ENCODE measurements around the gene TAL1.

The TAL1 gene

DNA sequence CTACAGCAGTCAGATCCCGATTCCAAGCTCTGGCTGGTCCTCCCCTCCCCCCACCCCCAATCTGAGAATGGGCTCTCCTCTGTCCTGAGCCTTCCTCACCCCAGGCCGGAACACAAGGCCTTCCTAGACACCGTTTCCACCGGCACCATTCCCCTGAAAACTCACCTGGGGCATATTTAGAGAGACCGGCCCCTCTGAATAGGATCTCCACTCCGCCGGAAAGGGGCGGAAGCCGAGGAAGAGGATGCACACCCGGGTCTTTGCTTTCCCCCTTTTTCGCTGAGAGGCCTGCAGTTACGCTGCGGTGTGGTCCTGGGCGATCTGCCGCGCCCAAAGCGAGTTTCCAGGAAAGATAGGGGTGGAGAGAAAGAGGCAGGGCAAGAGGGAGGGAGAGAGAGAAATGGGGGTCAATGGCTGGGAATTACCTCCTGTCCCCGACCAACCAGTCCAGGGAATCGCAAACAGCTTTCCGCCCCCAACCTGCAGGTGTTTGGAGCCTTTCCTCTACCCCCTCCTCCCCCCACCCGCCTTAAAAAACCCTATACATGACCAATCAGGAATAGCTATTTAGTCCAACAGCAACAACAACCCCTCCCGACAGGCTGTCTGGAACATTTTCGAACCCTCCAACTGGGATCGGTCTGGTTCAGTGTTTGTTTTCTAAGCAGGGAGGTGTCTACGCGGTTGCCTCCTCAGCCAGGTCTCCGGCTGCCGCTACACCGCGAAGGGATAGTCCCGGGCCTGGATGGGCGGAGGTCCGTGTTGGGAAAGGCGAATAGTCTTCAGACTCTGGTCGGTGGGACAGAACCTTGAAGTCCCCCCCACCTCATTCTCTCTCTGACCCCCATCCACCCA is 2.8 kb downstream of the TAL1 start:
- no peak for DNase-seq (ENCODE audit: low read depth)

- DNase-seq (ENCODE audit: low read depth) = no peak
Measured at GRCh38 chr1:47228644-47229030, 3.4 kb downstream of the TAL1 start.

DNA sequence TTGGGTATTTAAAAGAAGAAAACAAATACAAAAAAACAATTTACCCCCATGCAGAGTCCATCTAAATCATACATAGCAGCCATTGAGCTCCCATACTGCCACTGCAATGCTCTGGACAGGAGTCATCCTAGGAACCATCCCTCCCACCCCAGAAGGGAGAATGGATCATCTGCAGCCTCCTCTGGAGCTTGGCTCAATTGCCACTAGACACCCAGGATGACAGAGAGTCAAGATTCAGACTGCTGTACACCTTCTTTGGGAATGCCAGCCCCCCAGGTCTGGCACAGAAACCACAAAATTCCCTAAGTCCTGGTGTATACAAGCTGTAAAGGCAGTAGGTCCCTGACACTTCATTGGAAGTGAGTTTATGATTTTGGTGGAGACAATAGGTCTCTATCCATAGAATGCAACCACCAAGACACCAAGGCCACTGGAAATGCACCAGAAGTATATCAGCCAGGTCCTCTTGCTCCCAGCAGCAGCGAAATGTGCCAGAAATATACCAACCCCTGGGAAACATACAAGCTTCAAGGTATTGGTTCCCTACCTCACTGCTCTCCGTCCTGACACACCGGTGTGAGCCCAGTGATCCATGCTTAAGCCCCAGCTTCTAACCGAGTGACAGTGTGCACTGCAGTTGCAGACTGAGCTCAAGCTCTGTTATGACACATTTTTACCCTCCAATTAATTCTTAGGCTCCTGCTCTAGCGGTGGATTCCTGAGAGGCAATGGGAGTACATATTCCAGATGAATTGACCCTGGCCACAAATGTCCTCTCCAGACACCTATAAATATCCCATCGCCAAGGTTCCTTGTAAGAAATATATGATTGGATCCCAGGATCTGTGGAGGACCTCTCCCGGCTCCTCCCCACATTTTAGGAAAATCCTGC is 4.4 kb downstream of the TAL1 start:
- DNase-seq (ENCODE audit: low read depth) = no peak

DNA sequence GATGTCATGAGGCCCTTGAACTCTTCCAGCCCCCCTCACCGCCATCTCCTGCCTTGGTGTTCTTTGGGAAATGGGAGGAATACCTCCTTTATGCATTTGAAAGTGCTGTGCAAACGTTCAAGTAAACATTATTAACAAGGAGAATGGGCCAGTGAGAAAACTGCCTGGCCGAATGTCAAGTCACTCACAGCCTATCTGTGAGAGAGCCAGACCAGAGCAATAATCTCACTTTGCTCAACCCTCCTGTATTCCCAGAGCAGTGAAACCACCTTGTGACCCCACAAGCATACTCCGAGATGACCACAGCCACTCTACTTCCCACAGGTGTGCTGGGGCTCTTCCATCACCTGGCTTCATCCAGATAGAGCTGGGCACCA is 5.2 kb downstream of the TAL1 start:
- no peak for DNase-seq (ENCODE audit: low read depth)

GRCh38 chr1:47226121-47226838 is 5.7 kb downstream of the TAL1 start:
- no peak for DNase-seq (ENCODE audit: low read depth)

- no peak for DNase-seq (ENCODE audit: low read depth)
Measured at GRCh38 chr1:47225430-47226100, 6.5 kb downstream of the TAL1 start.

- DNase-seq (ENCODE audit: low read depth) = no peak
Measured at GRCh38 chr1:47224676-47225399, 7.2 kb downstream of the TAL1 start.

DNA sequence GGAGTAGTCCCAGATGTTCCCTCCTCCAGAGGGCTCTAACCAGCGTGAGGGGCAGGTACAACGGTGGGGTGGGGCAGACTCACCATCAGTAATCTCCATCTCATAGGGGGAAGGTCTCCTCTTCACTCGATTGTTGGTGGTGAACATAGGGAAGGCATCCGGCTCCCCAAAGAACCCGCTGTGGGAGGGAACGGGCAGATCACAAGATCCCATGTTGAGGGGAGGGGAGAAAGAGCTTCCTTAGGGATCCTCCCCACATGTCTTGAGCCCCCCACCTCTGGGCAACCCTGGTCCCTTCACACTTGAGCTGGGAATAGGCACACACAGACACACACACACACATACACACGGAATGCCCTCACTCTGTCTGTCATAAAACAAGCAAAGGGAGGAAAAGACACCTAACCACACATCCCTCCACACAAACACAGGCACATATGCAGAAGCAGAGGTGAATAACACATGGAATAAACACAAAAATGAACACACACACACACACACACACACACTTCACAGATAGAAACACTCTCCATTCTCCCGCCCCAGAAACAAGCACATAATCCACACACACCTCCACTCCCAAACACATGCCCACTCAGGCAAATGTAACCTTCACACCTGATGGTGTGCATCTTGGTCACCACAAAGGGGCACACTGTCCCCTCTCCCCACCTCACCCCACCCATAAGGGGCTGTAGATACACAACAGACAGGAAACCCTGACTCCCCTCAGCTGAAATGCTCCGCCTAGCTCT is 7.9 kb downstream of the TAL1 start:
- no peak for DNase-seq (ENCODE audit: low read depth)

DNA sequence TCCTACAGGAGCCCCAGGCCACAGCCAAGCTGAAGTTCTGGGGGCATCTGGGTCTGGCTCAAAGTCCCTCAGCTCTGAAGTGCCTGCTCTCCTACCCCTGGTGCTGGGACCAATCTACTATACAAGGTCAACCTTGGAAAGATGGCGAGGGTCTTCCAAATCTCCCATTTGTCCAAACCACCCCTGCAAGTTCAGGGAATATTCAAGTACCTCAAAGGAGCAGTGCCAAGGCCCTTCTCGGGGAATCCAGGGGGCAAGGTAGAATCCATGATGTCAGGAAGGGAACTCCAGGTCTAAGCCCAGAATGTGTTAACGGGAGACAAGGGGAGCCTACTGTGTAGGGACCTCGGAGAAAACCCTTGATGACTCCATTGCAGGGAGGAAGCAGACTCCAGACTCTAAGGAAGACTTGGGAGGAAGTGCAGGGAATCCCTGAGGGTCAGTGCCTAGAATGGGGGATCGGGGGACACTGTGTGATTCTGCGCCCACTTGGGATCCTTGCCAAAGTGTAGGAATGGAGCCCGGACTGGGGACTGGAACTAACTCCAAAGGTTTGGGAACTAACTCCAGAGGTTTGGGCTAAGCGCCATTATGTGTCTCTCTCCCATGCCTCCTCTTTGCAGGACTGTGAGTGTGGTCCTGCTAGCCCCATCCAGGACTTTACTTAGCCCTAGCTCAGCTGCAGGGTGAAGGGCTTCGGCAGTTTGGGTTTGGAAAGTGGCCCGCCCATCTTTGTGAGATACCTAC is 8.7 kb downstream of the TAL1 start:
- DNase-seq (ENCODE audit: low read depth) = no peak

DNA sequence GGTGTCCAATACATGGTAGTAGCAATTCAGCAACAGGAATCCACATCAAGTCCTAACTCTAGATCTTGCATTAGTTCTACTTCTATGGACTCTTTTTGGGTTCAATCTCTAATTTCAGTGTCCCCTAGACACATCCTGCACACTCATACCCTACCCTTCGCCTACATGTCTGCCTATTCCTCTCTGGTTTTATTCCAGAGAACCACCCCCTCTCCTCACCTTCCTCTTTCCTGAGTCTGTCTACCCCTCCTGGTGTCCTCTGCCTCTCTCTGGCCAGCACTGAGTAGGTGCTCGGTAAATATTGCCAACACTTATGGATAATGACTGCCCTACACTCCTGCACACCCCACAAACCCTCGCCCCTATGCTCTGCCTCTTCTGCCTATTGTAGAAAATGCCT is 9.5 kb downstream of the TAL1 start:
- DNase-seq (ENCODE audit: low read depth) = no peak

DNA sequence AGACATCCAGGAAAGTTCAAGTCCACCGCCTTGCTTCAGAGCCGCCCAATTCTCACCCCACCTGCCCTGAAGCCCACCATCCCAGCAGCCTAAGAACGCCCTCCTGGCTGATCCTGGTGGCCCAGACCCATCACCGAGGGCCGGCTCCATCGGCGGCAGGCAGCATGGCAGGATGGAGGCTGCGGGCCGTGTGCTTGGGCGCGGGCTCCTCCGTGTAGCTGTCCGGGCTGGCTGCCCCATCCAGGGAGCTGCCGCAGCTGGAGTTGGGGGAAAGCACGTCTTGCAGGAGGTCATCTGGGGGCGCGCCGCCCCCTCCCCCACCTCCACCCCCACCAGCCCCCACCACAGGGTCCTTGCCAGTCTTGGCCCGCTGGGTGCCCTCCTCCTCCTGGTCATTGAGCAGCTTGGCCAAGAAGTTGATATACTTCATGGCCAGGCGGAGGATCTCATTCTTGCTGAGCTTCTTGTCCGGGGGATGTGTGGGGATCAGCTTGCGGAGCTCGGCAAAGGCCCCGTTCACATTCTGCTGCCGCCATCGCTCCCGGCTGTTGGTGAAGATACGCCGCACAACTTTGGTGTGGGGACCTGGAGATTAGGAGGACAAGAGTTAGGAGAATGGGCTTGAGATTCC is 12.3 kb downstream of the TAL1 start:
- no peak for DNase-seq (ENCODE audit: low read depth)

DNA sequence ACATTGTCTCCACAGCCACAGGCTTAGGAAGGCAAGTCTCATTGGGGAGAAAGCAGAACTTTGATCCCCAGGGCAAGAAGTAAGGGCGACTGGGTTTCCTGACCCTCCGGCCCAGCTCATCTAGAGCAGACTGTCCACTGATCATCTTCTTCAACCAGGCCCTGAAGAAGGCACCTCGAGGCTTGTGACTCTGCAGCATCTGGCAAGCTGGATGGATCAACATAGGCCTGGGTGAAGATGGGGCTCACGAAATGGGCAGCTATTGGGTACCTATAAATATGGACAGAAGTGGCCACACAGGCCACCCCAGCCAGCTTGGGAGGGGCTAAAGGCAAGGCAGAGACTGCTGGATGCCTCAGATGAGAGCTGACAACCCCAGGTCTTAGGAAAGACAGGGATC is 13.0 kb downstream of the TAL1 start:
- no peak for DNase-seq (ENCODE audit: low read depth)

GRCh38 chr1:47216278-47217059 is 15.6 kb downstream of the TAL1 start:
- no peak for DNase-seq (ENCODE audit: low read depth)

- no peak for DNase-seq (ENCODE audit: low read depth)
Measured at GRCh38 chr1:47215713-47216112, 16.3 kb downstream of the TAL1 start.

GRCh38 chr1:47214549-47214948 is 17.5 kb downstream of the TAL1 start:
- DNase-seq (ENCODE audit: low read depth) = no peak

DNA sequence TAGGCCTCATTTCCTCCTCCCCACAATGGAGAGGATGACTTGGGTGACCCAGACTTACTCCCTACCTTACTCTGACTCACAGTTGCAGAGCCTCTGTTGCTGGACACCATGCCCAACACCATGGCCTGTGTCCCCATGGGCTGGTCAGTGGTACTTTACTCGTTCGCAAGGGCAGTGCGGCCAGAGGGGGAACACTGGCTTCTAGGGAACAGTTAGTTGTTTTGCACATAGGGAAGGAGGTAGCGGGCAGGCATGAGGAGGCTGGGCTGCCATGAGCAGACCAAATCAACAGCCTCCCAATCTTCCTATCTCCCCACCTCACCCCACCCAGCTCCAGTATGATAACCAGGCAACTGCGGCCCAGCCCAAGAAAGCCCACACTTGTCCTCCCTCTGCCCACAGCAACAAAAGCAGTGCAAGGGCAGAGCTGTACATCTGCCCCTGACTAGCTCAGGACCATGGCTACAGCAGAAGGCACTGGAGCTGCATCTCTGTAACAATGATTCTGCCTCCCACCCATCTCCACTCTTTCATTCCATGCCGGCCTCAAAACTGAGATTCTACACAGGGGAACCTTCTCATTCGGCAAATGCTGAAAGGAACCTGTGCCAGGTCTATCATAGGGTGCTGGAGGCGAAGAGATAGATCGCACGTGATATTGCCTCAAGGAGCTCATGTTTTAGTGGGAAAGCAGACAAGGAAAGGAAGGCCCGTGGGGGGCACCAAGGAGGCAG is 18.6 kb downstream of the TAL1 start:
- no peak for DNase-seq (ENCODE audit: low read depth)

DNA sequence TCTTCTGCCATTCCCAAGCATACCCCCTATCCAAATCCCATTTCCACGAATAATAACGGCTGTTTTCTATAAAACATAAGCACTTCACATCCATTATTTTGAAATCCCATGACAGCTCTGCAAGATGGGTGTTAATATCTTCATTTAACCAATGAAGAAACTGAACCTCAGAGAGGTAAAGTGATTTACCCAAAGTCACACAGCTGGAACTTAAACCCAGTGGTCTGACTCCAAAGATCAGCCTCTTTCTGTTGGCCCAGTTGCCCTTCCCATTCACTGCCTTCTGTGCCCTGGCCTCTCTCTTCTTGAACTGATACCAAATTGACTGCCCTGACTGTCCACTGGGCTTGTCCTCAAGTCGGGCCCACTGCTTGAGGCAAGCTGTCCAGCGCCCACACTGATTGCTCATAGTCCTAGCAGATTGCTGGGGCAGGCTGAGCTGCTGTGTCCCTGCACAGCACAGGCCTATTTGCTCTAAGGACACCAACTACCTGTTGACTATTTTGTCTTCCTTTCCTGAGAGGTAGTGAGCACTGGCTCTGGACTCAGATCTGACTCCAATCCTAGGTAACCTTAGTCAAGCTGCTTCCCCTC is 19.3 kb downstream of the TAL1 start:
- DNase-seq (ENCODE audit: low read depth) = no peak
